ENCODE data around the gene PER2.
"Not testable (repeated sequence)": the region's sequence is repeated elsewhere in the genome, so short reads cannot be mapped to it uniquely, and the experiment has no call there.

PER2 gene

GRCh38 chr2:238287737-238288649 lies at the start of gene PER2:
Gene PER2 (minus strand): TSS chr2:238288610. CDS start chr2:238277936, 10,674 bp downstream.
- TF ChIP-seq CTCF (IDR thresholded peaks at IDR 0.05; ENCODE audit: low read depth, low read length, missing control alignments), result no peak
- no peak for DNase-seq (ENCODE audit: low read depth)
- peak within 1 kb of the TSS; percentile 85 for H3K4me3 ChIP-seq (ENCODE audit: low read depth, low read length)

- H3K4me3 ChIP-seq (ENCODE audit: low read depth, low read length), result no peak overlapping the region
- TF ChIP-seq CTCF (IDR thresholded peaks at IDR 0.05; ENCODE audit: low read depth, low read length, missing control alignments), result no peak
- DNase-seq (ENCODE audit: low read depth), result no peak
These were observed 49.4 kb upstream of the PER2 start for GRCh38 chr2:238337846-238338245.

GRCh38 chr2:238336793-238337444 lies 48.5 kb upstream of the PER2 start:
- no peak overlapping the region for H3K4me3 ChIP-seq (ENCODE audit: low read depth, low read length)
- no peak for TF ChIP-seq CTCF (IDR thresholded peaks at IDR 0.05; ENCODE audit: low read depth, low read length, missing control alignments)
- DNase-seq (ENCODE audit: low read depth), result no peak

- no peak for TF ChIP-seq CTCF (IDR thresholded peaks at IDR 0.05; ENCODE audit: low read depth, low read length, missing control alignments)
- DNase-seq (ENCODE audit: low read depth), result no peak
- H3K4me3 ChIP-seq (ENCODE audit: low read depth, low read length), result no peak overlapping the region
These were observed 47.7 kb upstream of the PER2 start for GRCh38 chr2:238336151-238336550.

GRCh38 chr2:238335591-238335990 lies 47.2 kb upstream of the PER2 start:
- H3K4me3 ChIP-seq (ENCODE audit: low read depth, low read length); DNase-seq (ENCODE audit: low read depth): not testable (repeated sequence)

GRCh38 chr2:238334885-238335284 lies 46.5 kb upstream of the PER2 start:
- TF ChIP-seq CTCF (IDR thresholded peaks at IDR 0.05; ENCODE audit: low read depth, low read length, missing control alignments), result no peak

GRCh38 chr2:238331916-238332315 lies 43.5 kb upstream of the PER2 start:
- DNase-seq (ENCODE audit: low read depth), result no peak
- no peak overlapping the region for H3K4me3 ChIP-seq (ENCODE audit: low read depth, low read length)
- TF ChIP-seq CTCF (IDR thresholded peaks at IDR 0.05; ENCODE audit: low read depth, low read length, missing control alignments), result no peak

More at GRCh38 chr2:238334885-238335284, 46.5 kb upstream of the PER2 start:
- H3K4me3 ChIP-seq (ENCODE audit: low read depth, low read length), result no peak overlapping the region
- DNase-seq (ENCODE audit: low read depth), result no peak

All from GM12864 (cell line).